Endodermal cell (in vitro differentiated cells): ENCODE results near the gene NUB1. TPM values are rescaled to one million over a fixed set of nuclear protein-coding genes. Genes with fewer than 3 reads are reported as not detected.

ENCODE experiments used
- DNase-seq: peaks from one replicate; pipeline ENCODE4 v3.0.0-alpha.2; 2017
- H3K27ac ChIP-seq: 2 replicates; pipeline ENCODE4 v1.5.1; 2013; ENCODE audit warnings: mild to moderate bottlenecking, low read depth, low read length, moderate library complexity
- H3K27me3 ChIP-seq: 2 replicates; pipeline ENCODE4 v1.6.1; 2013; ENCODE audit warnings: mild to moderate bottlenecking, low read length, moderate library complexity; ENCODE audit not compliant: insufficient read depth, control insufficient read depth, poor library complexity, severe bottlenecking
- H3K36me3 ChIP-seq: 2 replicates; pipeline ENCODE4 v1.7.0; 2013; ENCODE audit warnings: mild to moderate bottlenecking, low read length, moderate library complexity; ENCODE audit not compliant: control insufficient read depth, insufficient read depth
- H3K4me1 ChIP-seq: one replicate; pipeline ENCODE4 v1.7.0; 2013; ENCODE audit warnings: low read length; ENCODE audit not compliant: control insufficient read depth, insufficient read depth
- H3K4me3 ChIP-seq: 2 replicates; pipeline ENCODE4 v1.5.1; 2013; ENCODE audit warnings: mild to moderate bottlenecking, low read length, moderate library complexity
- H3K9ac ChIP-seq: 2 replicates; pipeline ENCODE4 v1.6.1; 2013; ENCODE audit warnings: mild to moderate bottlenecking, low read length, moderate library complexity; ENCODE audit not compliant: poor library complexity, severe bottlenecking; ENCODE audit errors: extremely low read depth
- H3K9me3 ChIP-seq: 2 replicates; pipeline ENCODE4 v1.6.1; 2013; ENCODE audit warnings: mild to moderate bottlenecking, low read length, moderate library complexity; ENCODE audit not compliant: control insufficient read depth
- H3K27ac Mint-ChIP-seq: 2 replicates; pipeline ENCODE4 v1.8.0; 2020; ENCODE audit warnings: mixed read lengths
- H3K27me3 Mint-ChIP-seq: 2 replicates; pipeline ENCODE4 v1.8.0; 2021; ENCODE audit warnings: mild to moderate bottlenecking, mixed read lengths; ENCODE audit not compliant: insufficient read depth
- H3K36me3 Mint-ChIP-seq: 2 replicates; pipeline ENCODE4 v1.8.0; 2020; ENCODE audit warnings: low read depth, mixed read lengths
- H3K4me1 Mint-ChIP-seq: 2 replicates; pipeline ENCODE4 v1.8.0; 2020; ENCODE audit warnings: mixed read lengths
- H3K4me3 Mint-ChIP-seq: 2 replicates; pipeline ENCODE4 v1.8.0; 2020; ENCODE audit warnings: mild to moderate bottlenecking, moderate library complexity, mixed read lengths
- H3K9me3 Mint-ChIP-seq: 2 replicates; pipeline ENCODE4 v1.8.0; 2020; ENCODE audit warnings: mild to moderate bottlenecking, mixed read lengths
- WGBS, 2 experiments: methylation state at CpG; one replicate each; pipeline versions ENCODE4 v1.1.5 to v1.1.7; 2013; ENCODE audit warnings: missing lambda C conversion rate in 2 of 2, mixed read lengths in 1 of 2; ENCODE audit not compliant: insufficient coverage in 1 of 2, insufficient read length in 1 of 2; 5-methylcytosine and 5-hydroxymethylcytosine counted together
- total RNA-seq, 2 donors: library from RNA; stranded (reverse); fragmentation: NEBNext Ultra II Directional in 1 of 2; extraction: Animal tissue kit (Norgen Biotek cat#: 25700) in 1 of 2; gene quantifications; 2 replicates in 1 of 2; 3 replicates in 1 of 2; pipeline ENCODE4 v1.2.1, GENCODE V29; 2021
- TF ChIP-seq, protein P1 (sequence below): fragments of 200-600 bp; sonication (generic); conservative IDR thresholded peaks from 2 replicates; pipeline ENCODE4 v1.5.0; 2021; ENCODE audit warnings: antibody characterized with exemption, mild to moderate bottlenecking

The NUB1 gene
- total RNA-seq, 2 donors from 2014 or later: 50.2 to 64.7 TPM

DNA sequence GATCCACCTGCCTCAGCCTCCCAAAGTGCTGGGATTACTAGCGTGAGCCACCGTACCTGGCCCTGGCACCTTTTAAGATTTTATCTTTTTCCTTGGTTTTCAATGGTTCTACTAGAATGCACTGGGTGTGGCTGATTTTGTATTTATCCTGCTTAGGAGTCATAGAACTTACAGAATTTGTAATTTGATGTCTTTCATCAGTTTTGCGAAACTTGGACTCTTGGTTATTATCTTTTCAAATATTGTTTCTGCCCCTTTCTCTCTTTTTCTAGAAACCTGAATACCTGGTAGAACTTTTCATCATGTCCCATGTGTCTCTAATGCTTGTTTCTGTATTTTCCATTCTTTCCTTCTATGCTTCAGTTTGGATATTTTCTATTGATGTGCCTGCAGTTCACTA lies 2.8 kb upstream of the NUB1 start:
- H3K9ac ChIP-seq: no peak overlapping the region
- peaks cover 3% of the 10 kb centered on the region for H3K9me3 Mint-ChIP-seq
- DNase-seq: no peak
- 98 to 100% methylated on average over 1 to 3 of the region's 3 CpGs for WGBS, 2 experiments
- no peaks in the 10 kb centered on the region for H3K36me3 ChIP-seq
- peaks cover 2% of the 10 kb centered on the region for H3K4me1 Mint-ChIP-seq
- TF ChIP-seq, protein P1, sequence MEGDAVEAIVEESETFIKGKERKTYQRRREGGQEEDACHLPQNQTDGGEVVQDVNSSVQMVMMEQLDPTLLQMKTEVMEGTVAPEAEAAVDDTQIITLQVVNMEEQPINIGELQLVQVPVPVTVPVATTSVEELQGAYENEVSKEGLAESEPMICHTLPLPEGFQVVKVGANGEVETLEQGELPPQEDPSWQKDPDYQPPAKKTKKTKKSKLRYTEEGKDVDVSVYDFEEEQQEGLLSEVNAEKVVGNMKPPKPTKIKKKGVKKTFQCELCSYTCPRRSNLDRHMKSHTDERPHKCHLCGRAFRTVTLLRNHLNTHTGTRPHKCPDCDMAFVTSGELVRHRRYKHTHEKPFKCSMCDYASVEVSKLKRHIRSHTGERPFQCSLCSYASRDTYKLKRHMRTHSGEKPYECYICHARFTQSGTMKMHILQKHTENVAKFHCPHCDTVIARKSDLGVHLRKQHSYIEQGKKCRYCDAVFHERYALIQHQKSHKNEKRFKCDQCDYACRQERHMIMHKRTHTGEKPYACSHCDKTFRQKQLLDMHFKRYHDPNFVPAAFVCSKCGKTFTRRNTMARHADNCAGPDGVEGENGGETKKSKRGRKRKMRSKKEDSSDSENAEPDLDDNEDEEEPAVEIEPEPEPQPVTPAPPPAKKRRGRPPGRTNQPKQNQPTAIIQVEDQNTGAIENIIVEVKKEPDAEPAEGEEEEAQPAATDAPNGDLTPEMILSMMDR: no peak
- H3K4me3 ChIP-seq: no peak overlapping the region
- H3K27ac Mint-ChIP-seq: no peak overlapping the region
- H3K9me3 ChIP-seq: no peaks in the 10 kb centered on the region
- H3K4me3 Mint-ChIP-seq: no peak overlapping the region
- H3K27me3 Mint-ChIP-seq: peaks cover 12% of the 10 kb centered on the region
- H3K27ac ChIP-seq: no peak overlapping the region
- H3K36me3 Mint-ChIP-seq: peaks cover 6% of the 10 kb centered on the region
- H3K27me3 ChIP-seq: no peaks in the 10 kb centered on the region
- H3K4me1 ChIP-seq: no peaks in the 10 kb centered on the region

DNA sequence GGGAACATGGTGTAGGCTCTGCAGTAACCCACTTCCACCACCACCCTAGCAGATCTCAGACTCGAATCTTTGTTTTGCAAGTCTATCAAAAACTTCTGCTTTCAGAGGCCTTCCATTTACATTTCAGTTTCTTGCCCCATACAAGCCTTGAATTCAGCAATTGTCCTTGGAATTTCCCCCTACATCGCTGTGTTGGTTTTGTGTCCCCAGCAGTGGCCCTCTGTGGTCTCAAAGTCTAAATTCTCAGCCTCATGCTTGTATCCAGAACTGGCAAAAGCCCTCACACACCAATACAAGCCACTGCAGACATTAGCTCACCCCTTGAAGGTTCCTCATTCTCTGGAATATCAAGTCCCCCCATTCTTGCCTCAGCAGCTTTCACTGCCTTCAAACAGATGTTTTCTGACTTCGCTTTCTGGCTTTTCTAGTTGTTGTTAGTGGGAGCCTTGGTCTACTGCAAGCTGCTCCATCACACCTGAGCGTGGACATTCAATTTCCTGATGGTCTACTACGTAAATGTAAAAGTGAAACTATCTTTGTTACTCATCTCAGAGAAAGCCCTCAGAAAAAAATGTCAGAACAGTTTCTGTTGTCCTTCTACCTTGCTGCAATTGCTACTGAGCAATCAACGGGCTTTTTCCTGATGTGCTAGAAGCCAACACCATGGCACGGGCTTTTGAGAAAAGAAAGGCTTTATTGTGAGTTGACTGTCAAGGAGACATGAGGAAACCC lies 1.8 kb upstream of the NUB1 start:
- H3K27ac ChIP-seq: no peak overlapping the region
- H3K27ac Mint-ChIP-seq: no peak overlapping the region
- peaks cover 2% of the 10 kb centered on the region for H3K4me1 Mint-ChIP-seq
- H3K27me3 ChIP-seq: no peaks in the 10 kb centered on the region
- no peak for DNase-seq
- peaks cover 5% of the 10 kb centered on the region for H3K36me3 ChIP-seq
- H3K4me3 Mint-ChIP-seq: no peak overlapping the region
- no peak overlapping the region for H3K4me3 ChIP-seq
- 88 to 94% methylated on average over 4 to 7 of the region's 7 CpGs for WGBS, 2 experiments
- peaks cover 3% of the 10 kb centered on the region for H3K9me3 Mint-ChIP-seq
- H3K27me3 Mint-ChIP-seq: peaks cover 12% of the 10 kb centered on the region
- no peak overlapping the region for H3K9ac ChIP-seq
- TF ChIP-seq, protein P1: no peak
- H3K36me3 Mint-ChIP-seq: peaks cover 6% of the 10 kb centered on the region
- H3K9me3 ChIP-seq: no peaks in the 10 kb centered on the region
- no peaks in the 10 kb centered on the region for H3K4me1 ChIP-seq

DNA sequence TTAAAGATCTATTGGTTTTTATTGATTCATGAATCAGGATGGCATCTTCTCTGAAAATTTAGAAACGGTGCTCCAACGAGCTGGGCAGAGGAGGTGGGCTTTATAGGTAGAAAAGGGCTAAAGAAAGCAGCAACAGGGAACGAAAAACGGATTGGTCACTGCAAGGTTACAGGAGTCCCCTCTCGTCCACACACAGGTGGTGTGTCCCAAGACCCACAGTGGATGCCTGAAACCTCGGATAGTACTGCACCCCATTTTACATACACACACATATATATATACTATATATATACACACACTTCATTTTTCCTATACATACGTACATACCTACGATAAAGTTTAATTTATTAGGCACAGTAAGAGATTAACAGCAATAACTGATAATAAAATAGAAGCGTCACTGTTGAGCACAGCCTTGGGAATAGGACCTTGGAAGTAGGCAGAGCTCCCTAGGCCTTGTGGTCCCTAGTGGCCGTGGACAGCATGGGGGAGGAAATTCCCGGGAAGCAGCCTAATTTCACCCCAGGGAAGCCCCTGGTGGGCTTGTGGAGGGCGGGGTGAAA lies 737 bp upstream of the NUB1 start:
- H3K4me3 ChIP-seq: peak overlapping the region; percentile 58
- WGBS, 2 experiments: 77 to 85% methylated on average over 6 to 10 of the region's 12 CpGs
- TF ChIP-seq, protein P1: peak; percentile 24
- no peak overlapping the region for H3K9ac ChIP-seq
- Mint-ChIP-seq H3K4me1 (peaks cover 2% of the 10 kb centered on the region), H3K36me3 (peaks cover 9% of the 10 kb centered on the region), H3K9me3 (peaks cover 3% of the 10 kb centered on the region), H3K27ac (no peak overlapping the region), H3K27me3 (peaks cover 11% of the 10 kb centered on the region), H3K4me3 (peak overlapping the region; percentile 68)
- H3K27ac ChIP-seq: no peak overlapping the region
- H3K27me3 ChIP-seq: no peaks in the 10 kb centered on the region
- H3K36me3 ChIP-seq: peaks cover 14% of the 10 kb centered on the region
- no peaks in the 10 kb centered on the region for H3K4me1 ChIP-seq
- no peaks in the 10 kb centered on the region for H3K9me3 ChIP-seq
- DNase-seq: no peak
